ENCODE measurements around the gene ZNF277. TPM values are rescaled to one million over a fixed set of nuclear protein-coding genes. Genes with fewer than 3 reads are reported as not detected.

The ZNF277 gene
- total RNA-seq, 1 experiment from 2014 or later, result 21.3 TPM

DNA sequence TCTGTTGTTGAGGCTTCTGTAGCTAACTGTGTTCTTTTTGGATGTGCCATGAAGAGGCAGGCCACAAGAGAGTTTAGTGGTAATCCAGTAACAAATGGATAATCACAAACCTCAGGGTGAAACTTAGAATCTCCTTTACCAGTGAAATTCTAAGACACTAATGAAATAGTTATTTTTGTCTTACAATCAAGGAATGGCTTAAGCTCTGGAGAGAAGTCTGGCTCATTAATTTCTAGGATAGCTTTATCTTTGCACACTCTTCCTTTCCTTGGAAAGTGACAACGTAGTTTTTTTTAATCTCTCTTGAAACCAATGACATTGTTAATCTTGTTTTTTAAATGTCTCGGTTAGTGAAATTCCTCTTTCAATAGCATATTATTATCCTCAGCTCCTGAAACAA lies 150.1 kb downstream of the ZNF277 start:
- POLR2A ChIA-PET, result no interaction called here
- RAD21 ChIA-PET (ENCODE audit: low non-redundant PET in 1 of 2, low total read pairs in 2 of 2, uncharacterized antibody in 2 of 2, unreplicated experiment in 2 of 2), result no interaction called here
- TF ChIP-seq YY1 (IDR thresholded peaks at IDR 0.05; ENCODE audit: extremely low read depth, insufficient replicate concordance, low read depth, low read length), result no peak
- TF ChIP-seq POLR2AphosphoS5 (IDR thresholded peaks at IDR 0.05; ENCODE audit: low read depth, low read length), result no peak
- no peak for TF ChIP-seq EGR1 (IDR thresholded peaks at IDR 0.05; ENCODE audit: low read depth)
- TF ChIP-seq ZNF274 (IDR thresholded peaks at IDR 0.05; ENCODE audit: low read depth, low read length), result no peak
- no peak for TF ChIP-seq ZFX (IDR thresholded peaks at IDR 0.05)
- TF ChIP-seq, protein P1, sequence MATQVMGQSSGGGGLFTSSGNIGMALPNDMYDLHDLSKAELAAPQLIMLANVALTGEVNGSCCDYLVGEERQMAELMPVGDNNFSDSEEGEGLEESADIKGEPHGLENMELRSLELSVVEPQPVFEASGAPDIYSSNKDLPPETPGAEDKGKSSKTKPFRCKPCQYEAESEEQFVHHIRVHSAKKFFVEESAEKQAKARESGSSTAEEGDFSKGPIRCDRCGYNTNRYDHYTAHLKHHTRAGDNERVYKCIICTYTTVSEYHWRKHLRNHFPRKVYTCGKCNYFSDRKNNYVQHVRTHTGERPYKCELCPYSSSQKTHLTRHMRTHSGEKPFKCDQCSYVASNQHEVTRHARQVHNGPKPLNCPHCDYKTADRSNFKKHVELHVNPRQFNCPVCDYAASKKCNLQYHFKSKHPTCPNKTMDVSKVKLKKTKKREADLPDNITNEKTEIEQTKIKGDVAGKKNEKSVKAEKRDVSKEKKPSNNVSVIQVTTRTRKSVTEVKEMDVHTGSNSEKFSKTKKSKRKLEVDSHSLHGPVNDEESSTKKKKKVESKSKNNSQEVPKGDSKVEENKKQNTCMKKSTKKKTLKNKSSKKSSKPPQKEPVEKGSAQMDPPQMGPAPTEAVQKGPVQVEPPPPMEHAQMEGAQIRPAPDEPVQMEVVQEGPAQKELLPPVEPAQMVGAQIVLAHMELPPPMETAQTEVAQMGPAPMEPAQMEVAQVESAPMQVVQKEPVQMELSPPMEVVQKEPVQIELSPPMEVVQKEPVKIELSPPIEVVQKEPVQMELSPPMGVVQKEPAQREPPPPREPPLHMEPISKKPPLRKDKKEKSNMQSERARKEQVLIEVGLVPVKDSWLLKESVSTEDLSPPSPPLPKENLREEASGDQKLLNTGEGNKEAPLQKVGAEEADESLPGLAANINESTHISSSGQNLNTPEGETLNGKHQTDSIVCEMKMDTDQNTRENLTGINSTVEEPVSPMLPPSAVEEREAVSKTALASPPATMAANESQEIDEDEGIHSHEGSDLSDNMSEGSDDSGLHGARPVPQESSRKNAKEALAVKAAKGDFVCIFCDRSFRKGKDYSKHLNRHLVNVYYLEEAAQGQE (IDR thresholded peaks at IDR 0.05; ENCODE audit: low read depth), result no peak
- no peak for TF ChIP-seq TCF7L2 (IDR thresholded peaks at IDR 0.05; ENCODE audit: borderline replicate concordance, extremely low read depth, insufficient read depth, insufficient read length)
- TF ChIP-seq JUND (IDR thresholded peaks at IDR 0.05), result no peak
- TF ChIP-seq ZBTB33 (IDR thresholded peaks at IDR 0.05; ENCODE audit: extremely low read depth, insufficient replicate concordance, low read length), result no peak
- no peak for TF ChIP-seq CEBPB (IDR thresholded peaks at IDR 0.05; ENCODE audit: low read depth)
- TF ChIP-seq ELF1 (IDR thresholded peaks at IDR 0.05; ENCODE audit: borderline replicate concordance, low read depth), result no peak
- TF ChIP-seq RAD21 (IDR thresholded peaks at IDR 0.05; ENCODE audit: low read depth), result no peak
- no peak for TF ChIP-seq FOSL1 (IDR thresholded peaks at IDR 0.05; ENCODE audit: low read depth)
- TF ChIP-seq, protein P2, sequence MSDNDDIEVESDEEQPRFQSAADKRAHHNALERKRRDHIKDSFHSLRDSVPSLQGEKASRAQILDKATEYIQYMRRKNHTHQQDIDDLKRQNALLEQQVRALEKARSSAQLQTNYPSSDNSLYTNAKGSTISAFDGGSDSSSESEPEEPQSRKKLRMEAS (IDR thresholded peaks at IDR 0.05), result no peak
- no peak for TF ChIP-seq SP1 (IDR thresholded peaks at IDR 0.05; ENCODE audit: low read depth)
- no peak for TF ChIP-seq POLR2A (IDR thresholded peaks at IDR 0.05; ENCODE audit: borderline replicate concordance, extremely low read depth, insufficient read depth, insufficient read length)
- TF ChIP-seq, protein P3, sequence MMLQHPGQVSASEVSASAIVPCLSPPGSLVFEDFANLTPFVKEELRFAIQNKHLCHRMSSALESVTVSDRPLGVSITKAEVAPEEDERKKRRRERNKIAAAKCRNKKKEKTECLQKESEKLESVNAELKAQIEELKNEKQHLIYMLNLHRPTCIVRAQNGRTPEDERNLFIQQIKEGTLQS (IDR thresholded peaks at IDR 0.05), result no peak
- H3K27me3 ChIP-seq (ENCODE audit: insufficient read depth, low read length), result no peaks in the 10 kb centered on the region
- no TSS peak for BruUV-seq (replicated peaks)
- no peaks in the 10 kb centered on the region for H3K79me2 ChIP-seq (ENCODE audit: insufficient read depth, low read length)
- no peaks in the 10 kb centered on the region for H3K9me3 ChIP-seq (ENCODE audit: control insufficient read depth in 1 of 2, insufficient read depth in 1 of 2, low read depth in 1 of 2, low read length in 2 of 2)
- H3K9ac ChIP-seq (ENCODE audit: low read length), result no peak overlapping the region
- H3K4me1 ChIP-seq (ENCODE audit: control insufficient read depth in 1 of 2, insufficient read depth in 2 of 2, low read length in 2 of 2), result no peaks in the 10 kb centered on the region
- H3K4me3 ChIP-seq (replicated peaks in 1 of 2; ENCODE audit: low read depth in 1 of 2, low read length in 2 of 2), result no peak overlapping the region
- no peak overlapping the region for H3K27ac ChIP-seq (ENCODE audit: low read depth, low read length)
- CTCF ChIA-PET, result no interaction called here
- H3K9me2 ChIP-seq (ENCODE audit: insufficient read depth), result no peaks in the 10 kb centered on the region
- no peak overlapping the region for H3K4me2 ChIP-seq (ENCODE audit: low read length)
- ATAC-seq (no peak), DNase-seq (ENCODE audit: low read depth, low spot score) (no peak)
- intact Hi-C loops (cut with micrococcal nuclease), result no loop called here
- H4K20me1 ChIP-seq (ENCODE audit: insufficient read depth), result no peaks in the 10 kb centered on the region
- no peak overlapping the region for H2AFZ ChIP-seq (ENCODE audit: low read depth, low read length, poor library complexity, severe bottlenecking)
- no peaks in the 10 kb centered on the region for H3K36me3 ChIP-seq (ENCODE audit: control insufficient read depth in 1 of 2, insufficient read depth in 2 of 2, low read length in 2 of 2)

All from HCT116 (cell line).